Measurements from ENCODE around the gene CS. TPM values are rescaled to one million over a fixed set of nuclear protein-coding genes. Genes with fewer than 3 reads are reported as not detected.

The CS gene
- total RNA-seq, 1 donor from 2014 or later: 212 TPM

- Histone ChIP-seq H4K20me1 (ENCODE audit: insufficient read depth, low read length) (peaks cover 2% of the 10 kb centered on the region), H3K4me3 (ENCODE audit: insufficient read depth, low read depth, low read length) (peak overlapping the region; percentile 81), H3K4me1 (ENCODE audit: insufficient read depth, low read length) (peaks cover 19% of the 10 kb centered on the region), H3K79me2 (ENCODE audit: insufficient read depth, low read length) (peaks cover 36% of the 10 kb centered on the region), H3K9ac (ENCODE audit: low read length) (peak overlapping the region; percentile 94), H2AFZ (ENCODE audit: low read depth, low read length) (peak overlapping the region; percentile 85), H3K27ac (ENCODE audit: low read depth, low read length) (peak overlapping the region; percentile 92), H3K36me3 (ENCODE audit: insufficient read depth, low read length) (peaks cover 3% of the 10 kb centered on the region), H3K27me3 (ENCODE audit: insufficient read depth, low read length) (no peaks in the 10 kb centered on the region), H3K4me2 (ENCODE audit: low read length) (peak overlapping the region; percentile 92), H3K9me3 (ENCODE audit: insufficient read depth, low read depth, low read length) (no peaks in the 10 kb centered on the region)
- no peak for TF ChIP-seq EZH2 (IDR thresholded peaks at IDR 0.05; ENCODE audit: insufficient read depth, low read length)
- no peak for TF ChIP-seq CTCF (IDR thresholded peaks at IDR 0.05; ENCODE audit: insufficient read depth, low read depth, low read length)
- H3K4me3 Mint-ChIP-seq (ENCODE audit: unreplicated experiment): peak overlapping the region; percentile 97
- H3K9me3 Mint-ChIP-seq (ENCODE audit: unreplicated experiment): no peaks in the 10 kb centered on the region
- peaks cover 2% of the 10 kb centered on the region for H3K36me3 Mint-ChIP-seq (ENCODE audit: low read depth, unreplicated experiment)
- no peak for DNase-seq (ENCODE audit: low read depth)
- H3K27ac Mint-ChIP-seq (ENCODE audit: unreplicated experiment): peak overlapping the region; percentile 99
- FAIRE-seq: no peak
- no peaks in the 10 kb centered on the region for H3K27me3 Mint-ChIP-seq (ENCODE audit: low read depth, unreplicated experiment)
- peaks cover 12% of the 10 kb centered on the region for H3K4me1 Mint-ChIP-seq (ENCODE audit: low read depth, unreplicated experiment)
These were observed 77.6 kb downstream of the CS start for GRCh38 chr12:56222531-56222895.

- Histone ChIP-seq H3K9me3 (ENCODE audit: insufficient read depth, low read depth, low read length) (no peaks in the 10 kb centered on the region), H3K4me2 (ENCODE audit: low read length) (peak within 1 kb of the TSS; percentile 92), H3K4me3 (ENCODE audit: insufficient read depth, low read depth, low read length) (peak within 1 kb of the TSS; percentile 81), H3K4me1 (ENCODE audit: insufficient read depth, low read length) (peaks cover 19% of the 10 kb centered on the region), H3K79me2 (ENCODE audit: insufficient read depth, low read length) (peaks cover 39% of the 10 kb centered on the region), H4K20me1 (ENCODE audit: insufficient read depth, low read length) (peaks cover 3% of the 10 kb centered on the region), H3K36me3 (ENCODE audit: insufficient read depth, low read length) (no peaks in the 10 kb centered on the region), H3K27ac (ENCODE audit: low read depth, low read length) (peak within 1 kb of the TSS; percentile 92), H3K9ac (ENCODE audit: low read length) (peak within 1 kb of the TSS; percentile 94), H3K27me3 (ENCODE audit: insufficient read depth, low read length) (no peaks in the 10 kb centered on the region), H2AFZ (ENCODE audit: low read depth, low read length) (peak within 1 kb of the TSS; percentile 85)
- Mint-ChIP-seq H3K27ac (ENCODE audit: unreplicated experiment) (peak within 1 kb of the TSS; percentile 99), H3K4me1 (ENCODE audit: low read depth, unreplicated experiment) (peaks cover 12% of the 10 kb centered on the region), H3K9me3 (ENCODE audit: unreplicated experiment) (no peaks in the 10 kb centered on the region), H3K27me3 (ENCODE audit: low read depth, unreplicated experiment) (no peaks in the 10 kb centered on the region), H3K36me3 (ENCODE audit: low read depth, unreplicated experiment) (peaks cover 2% of the 10 kb centered on the region), H3K4me3 (ENCODE audit: unreplicated experiment) (peak within 1 kb of the TSS; percentile 97)
- FAIRE-seq (peak; percentile 84), DNase-seq (ENCODE audit: low read depth) (peak; percentile 93)
- no peak for TF ChIP-seq CTCF (IDR thresholded peaks at IDR 0.05; ENCODE audit: insufficient read depth, low read depth, low read length)
- TF ChIP-seq EZH2 (IDR thresholded peaks at IDR 0.05; ENCODE audit: insufficient read depth, low read length): no peak
These were observed 78.2 kb downstream of the CS start, which contains the start of gene RNF41 for GRCh38 chr12:56221757-56222530. TSS of gene RNF41 (minus strand) at chr12:56221922. CDS start at chr12:56214047, 7,875 bp downstream.

Other genes with a start within 250 kb of the CS start
- 2.6 and 3.8 TPM in 2 replicates for gene ERBB3, start 220.2 kb downstream of the CS start, total RNA-seq
- 124 and 130 TPM in 2 replicates for gene PA2G4, start 195.8 kb downstream of the CS start, total RNA-seq
- 3,078 and 3,088 TPM in 2 replicates for gene RPL41, start 183.7 kb downstream of the CS start, total RNA-seq
- gene ZC3H10, start 182.1 kb downstream of the CS start, total RNA-seq: 4.1 and 4.2 TPM in 2 replicates
- gene ESYT1, start 172.1 kb downstream of the CS start, total RNA-seq: 138 and 142 TPM in 2 replicates
- gene MYL6B, start 147.7 kb downstream of the CS start, total RNA-seq: 110 and 118 TPM in 2 replicates
- 2,485 and 2,685 TPM in 2 replicates for gene MYL6, start 142.0 kb downstream of the CS start, total RNA-seq
- 57.5 and 57.6 TPM in 2 replicates for gene SMARCC2, start 110.8 kb downstream of the CS start, total RNA-seq
- gene RNF41, start 78.4 kb downstream of the CS start, total RNA-seq: 85.8 and 85.9 TPM in 2 replicates
- gene NABP2, start 76.0 kb downstream of the CS start, total RNA-seq: 29.1 and 29.9 TPM in 2 replicates
- 0.39 TPM in 1 of 2 replicates, not detected in the other for gene SLC39A5, start 70.3 kb downstream of the CS start, total RNA-seq
- 98.4 and 105 TPM in 2 replicates for gene ANKRD52, start 41.9 kb downstream of the CS start, total RNA-seq
- gene COQ10A, start 33.4 kb downstream of the CS start, total RNA-seq: 6.7 and 9.3 TPM in 2 replicates
- gene CNPY2, start 15.7 kb upstream of the CS start, total RNA-seq: 187 and 202 TPM in 2 replicates
- 10.1 and 15.4 TPM in 2 replicates for gene PAN2, start 33.7 kb upstream of the CS start, total RNA-seq
- 0.32 TPM in 1 of 2 replicates, not detected in the other for gene IL23A, start 38.6 kb upstream of the CS start, total RNA-seq
- gene STAT2, start 59.8 kb upstream of the CS start, total RNA-seq: 257 and 291 TPM in 2 replicates
- not detected in 2 replicates for gene APOF, start 62.5 kb upstream of the CS start, total RNA-seq
- gene TIMELESS, start 149.1 kb upstream of the CS start, total RNA-seq: 7.3 and 8.5 TPM in 2 replicates
- not detected in 2 replicates for gene MIP, start 154.3 kb upstream of the CS start, total RNA-seq
- gene SPRYD4, start 168.2 kb upstream of the CS start, total RNA-seq: 1.6 and 2.0 TPM in 2 replicates
- 0.94 and 1.1 TPM in 2 replicates for gene GLS2, start 187.8 kb upstream of the CS start, total RNA-seq
- 88.3 and 111 TPM in 2 replicates for gene RBMS2, start 221.5 kb upstream of the CS start, total RNA-seq

Measured in astrocyte (in vitro differentiated cells and primary cell).